GM21390 (cell line): ENCODE measurements around the gene WNT8A.
"Not testable (repeated sequence)": the region's sequence is repeated elsewhere in the genome, so short reads cannot be mapped to it uniquely, and the experiment has no call there.

Experiments used
- ATAC-seq: cut with Tn5 transposase; IDR thresholded peaks from one replicate; pipeline ENCODE4 v1.9.1; 2021; ENCODE audit not compliant: unreplicated experiment

The WNT8A gene, protein sequence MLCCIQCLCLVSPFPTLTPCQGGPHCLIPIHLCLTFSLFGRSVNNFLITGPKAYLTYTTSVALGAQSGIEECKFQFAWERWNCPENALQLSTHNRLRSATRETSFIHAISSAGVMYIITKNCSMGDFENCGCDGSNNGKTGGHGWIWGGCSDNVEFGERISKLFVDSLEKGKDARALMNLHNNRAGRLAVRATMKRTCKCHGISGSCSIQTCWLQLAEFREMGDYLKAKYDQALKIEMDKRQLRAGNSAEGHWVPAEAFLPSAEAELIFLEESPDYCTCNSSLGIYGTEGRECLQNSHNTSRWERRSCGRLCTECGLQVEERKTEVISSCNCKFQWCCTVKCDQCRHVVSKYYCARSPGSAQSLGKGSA

DNA sequence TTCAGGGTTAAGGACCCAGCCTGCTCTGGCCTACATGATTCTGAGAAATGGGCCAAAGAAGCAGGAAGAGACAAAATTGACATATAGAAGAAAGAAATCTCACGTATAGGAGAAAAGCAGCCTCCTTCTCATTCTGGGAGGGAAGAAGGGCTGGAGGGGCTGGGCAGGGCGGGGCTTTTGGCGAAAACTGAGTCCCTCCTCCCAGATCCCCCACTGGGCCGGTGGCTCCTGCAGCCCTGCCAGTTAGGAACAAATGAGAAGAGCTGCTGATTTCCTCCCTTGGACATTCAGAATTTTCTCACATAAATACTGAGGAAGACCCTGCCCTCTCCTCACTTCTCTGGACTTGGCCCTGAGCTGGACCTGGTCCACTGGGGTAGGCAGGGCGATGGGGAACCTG lies at the start of gene WNT8A:
WNT8A (plus strand) TSS at position 332 of the 400 bp plus-strand sequence. CDS start 95 bp downstream, outside the sequence.
- no peak for ATAC-seq

- ATAC-seq, result peak; percentile 30
Measured at GRCh38 chr5:138035605-138036537, 48.0 kb upstream of the WNT8A start.

- no peak for ATAC-seq
Measured at GRCh38 chr5:138037271-138037670, 46.6 kb upstream of the WNT8A start.

GRCh38 chr5:138037907-138038633 lies 45.8 kb upstream of the WNT8A start:
- ATAC-seq, result no peak

GRCh38 chr5:138038826-138039225 lies 45.0 kb upstream of the WNT8A start:
- no peak for ATAC-seq

DNA sequence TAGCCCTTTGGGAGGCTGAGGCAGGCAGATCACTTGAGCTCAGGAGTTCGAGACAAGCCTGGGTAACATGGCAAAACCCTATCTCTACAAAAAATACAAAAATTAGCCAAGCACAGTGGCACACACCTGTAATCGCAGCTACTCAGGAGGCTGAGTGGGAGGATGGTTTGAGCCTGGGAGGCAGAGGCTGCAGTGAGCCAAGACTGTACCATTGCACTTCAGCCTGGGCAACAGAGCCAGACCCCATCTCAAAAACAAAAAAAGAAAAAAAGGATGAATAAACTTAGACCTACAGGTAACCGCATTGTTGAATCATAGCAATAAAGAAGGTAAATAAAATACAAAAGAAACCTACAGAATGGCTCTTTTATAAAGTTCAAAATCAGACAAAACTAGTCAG lies 38.5 kb upstream of the WNT8A start:
- ATAC-seq, result not testable (repeated sequence)

GRCh38 chr5:138051441-138052296 lies 32.2 kb upstream of the WNT8A start:
- ATAC-seq, result no peak

- ATAC-seq, result not testable (repeated sequence)
Measured at GRCh38 chr5:138052718-138053117, 31.1 kb upstream of the WNT8A start.

GRCh38 chr5:138053554-138053953 lies 30.3 kb upstream of the WNT8A start:
- ATAC-seq, result no peak

GRCh38 chr5:138054206-138054605 lies 29.6 kb upstream of the WNT8A start:
- no peak for ATAC-seq

DNA sequence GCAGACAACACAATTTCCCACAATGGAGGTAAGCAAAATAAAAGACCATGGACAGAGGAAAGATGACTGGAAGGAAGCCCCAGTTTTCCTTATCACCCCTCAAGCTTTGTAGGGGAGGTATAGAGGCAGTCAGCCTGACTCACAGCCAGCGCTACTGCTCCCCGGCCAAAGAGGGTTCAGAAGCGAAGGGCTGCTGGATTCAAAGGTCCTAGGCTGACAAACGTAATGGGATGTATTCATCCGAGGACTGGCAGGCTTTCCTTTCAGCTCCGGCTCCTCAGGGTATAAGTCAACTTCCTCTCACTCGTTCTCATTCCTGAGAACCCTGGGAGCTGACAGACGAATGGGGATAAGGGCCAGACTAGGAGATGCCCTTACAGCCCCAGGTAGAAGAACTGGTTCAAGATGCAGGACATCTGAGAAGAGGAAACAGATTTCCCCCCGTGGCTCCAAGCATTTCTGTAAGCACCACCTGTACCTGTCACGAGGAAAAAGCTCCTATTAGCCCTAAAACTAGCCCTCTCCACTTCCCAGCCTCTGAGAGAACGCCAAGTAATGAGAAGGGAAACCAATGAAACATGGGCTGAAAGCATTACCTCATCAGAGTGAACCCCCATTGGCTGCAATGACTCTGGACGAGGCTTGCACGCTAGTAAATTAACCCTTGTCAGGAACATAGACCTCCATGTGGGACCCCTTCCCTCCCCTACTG lies 28.8 kb upstream of the WNT8A start:
- ATAC-seq, result no peak

GRCh38 chr5:138064526-138064925 lies 19.3 kb upstream of the WNT8A start:
- no peak for ATAC-seq

- ATAC-seq, result no peak
Measured at GRCh38 chr5:138065102-138065501, 18.7 kb upstream of the WNT8A start.

DNA sequence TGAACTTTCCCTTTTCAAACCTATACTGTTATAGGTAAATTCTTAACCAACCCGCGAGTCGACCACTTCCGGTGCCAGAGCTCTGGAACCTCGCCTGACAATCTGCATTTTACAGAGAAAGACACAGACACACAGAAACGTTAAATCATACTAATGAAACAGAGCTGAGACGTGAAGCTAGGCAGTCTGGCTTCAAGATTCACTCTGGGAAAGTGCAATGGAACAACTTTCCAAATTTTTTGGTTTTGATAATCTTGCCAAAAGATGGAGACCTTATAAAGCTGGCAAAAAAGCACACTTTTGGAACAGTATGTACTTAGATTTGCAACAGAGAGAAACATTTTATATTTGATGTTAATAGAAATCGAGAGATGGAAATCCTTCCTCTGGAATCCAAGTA lies 15.9 kb upstream of the WNT8A start:
- ATAC-seq, result no peak

- ATAC-seq, result no peak
Measured at GRCh38 chr5:138068742-138069600, 14.9 kb upstream of the WNT8A start.

DNA sequence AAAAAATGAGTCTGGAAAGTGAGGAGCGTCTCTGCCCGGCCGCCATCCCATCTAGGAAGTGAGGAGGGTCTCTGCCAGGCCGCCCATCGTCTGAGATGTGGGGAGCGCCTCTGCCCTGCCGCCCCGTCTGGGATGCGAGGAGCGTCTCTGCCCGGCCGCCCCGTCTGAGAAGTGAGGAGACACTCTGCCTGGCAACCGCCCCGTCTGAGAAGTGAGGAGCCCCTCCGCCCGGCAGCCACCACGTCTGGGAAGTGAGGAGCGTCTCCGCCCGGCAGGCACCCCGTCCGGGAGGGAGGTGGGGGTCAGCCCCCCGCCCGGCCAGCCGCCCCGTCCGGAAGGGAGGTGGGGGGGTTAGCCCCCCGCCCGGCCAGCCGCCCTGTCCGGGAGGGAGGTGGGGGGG lies 13.8 kb upstream of the WNT8A start:
- ATAC-seq, result not testable (repeated sequence)

GRCh38 chr5:138077064-138077696 lies 6.7 kb upstream of the WNT8A start:
- ATAC-seq, result no peak

GRCh38 chr5:138078006-138078643 lies 5.7 kb upstream of the WNT8A start:
- ATAC-seq, result no peak
